ENCODE data around the gene DMXL2.

- TF ChIP-seq CTCF (conservative IDR thresholded peaks at IDR 0.05): no peak
- TF ChIP-seq EZH2 (IDR thresholded peaks at IDR 0.05; ENCODE audit: low read depth): no peak
Observed at GRCh38 chr15:51652084-51652668, 29.6 kb upstream of the DMXL2 start.
